Measurements from ENCODE around the gene ARHGAP23.

The ARHGAP23 gene, protein sequence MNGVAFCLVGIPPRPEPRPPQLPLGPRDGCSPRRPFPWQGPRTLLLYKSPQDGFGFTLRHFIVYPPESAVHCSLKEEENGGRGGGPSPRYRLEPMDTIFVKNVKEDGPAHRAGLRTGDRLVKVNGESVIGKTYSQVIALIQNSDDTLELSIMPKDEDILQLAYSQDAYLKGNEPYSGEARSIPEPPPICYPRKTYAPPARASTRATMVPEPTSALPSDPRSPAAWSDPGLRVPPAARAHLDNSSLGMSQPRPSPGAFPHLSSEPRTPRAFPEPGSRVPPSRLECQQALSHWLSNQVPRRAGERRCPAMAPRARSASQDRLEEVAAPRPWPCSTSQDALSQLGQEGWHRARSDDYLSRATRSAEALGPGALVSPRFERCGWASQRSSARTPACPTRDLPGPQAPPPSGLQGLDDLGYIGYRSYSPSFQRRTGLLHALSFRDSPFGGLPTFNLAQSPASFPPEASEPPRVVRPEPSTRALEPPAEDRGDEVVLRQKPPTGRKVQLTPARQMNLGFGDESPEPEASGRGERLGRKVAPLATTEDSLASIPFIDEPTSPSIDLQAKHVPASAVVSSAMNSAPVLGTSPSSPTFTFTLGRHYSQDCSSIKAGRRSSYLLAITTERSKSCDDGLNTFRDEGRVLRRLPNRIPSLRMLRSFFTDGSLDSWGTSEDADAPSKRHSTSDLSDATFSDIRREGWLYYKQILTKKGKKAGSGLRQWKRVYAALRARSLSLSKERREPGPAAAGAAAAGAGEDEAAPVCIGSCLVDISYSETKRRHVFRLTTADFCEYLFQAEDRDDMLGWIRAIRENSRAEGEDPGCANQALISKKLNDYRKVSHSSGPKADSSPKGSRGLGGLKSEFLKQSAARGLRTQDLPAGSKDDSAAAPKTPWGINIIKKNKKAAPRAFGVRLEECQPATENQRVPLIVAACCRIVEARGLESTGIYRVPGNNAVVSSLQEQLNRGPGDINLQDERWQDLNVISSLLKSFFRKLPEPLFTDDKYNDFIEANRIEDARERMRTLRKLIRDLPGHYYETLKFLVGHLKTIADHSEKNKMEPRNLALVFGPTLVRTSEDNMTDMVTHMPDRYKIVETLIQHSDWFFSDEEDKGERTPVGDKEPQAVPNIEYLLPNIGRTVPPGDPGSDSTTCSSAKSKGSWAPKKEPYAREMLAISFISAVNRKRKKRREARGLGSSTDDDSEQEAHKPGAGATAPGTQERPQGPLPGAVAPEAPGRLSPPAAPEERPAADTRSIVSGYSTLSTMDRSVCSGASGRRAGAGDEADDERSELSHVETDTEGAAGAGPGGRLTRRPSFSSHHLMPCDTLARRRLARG (N-terminal part only)

DNA sequence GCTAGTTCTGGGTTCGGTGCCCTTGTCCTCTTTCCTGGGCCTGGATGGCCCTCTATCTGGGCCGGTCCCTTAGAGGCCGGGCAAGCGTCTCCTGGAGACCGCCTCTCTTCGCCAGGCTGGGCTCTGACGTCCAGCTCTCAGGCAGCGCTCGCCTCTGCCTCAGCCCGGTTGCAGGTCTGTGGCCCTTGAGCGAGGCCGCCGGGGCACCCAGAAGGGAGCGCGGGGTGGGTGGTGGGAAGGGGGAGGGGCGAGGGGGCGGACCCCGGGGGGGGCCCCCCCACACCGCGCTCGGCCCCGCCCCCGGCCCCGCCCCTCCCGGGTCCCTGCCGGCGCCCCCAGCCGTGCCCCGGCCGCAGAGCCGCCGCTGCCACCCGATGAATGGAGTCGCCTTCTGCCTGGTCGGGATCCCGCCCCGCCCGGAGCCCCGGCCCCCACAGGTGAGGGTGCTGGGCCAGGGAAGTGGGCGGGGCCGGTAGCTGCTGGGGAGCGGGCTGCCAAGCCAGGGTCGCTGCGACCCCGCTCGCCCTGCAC, at the start of gene ARHGAP23:
Gene ARHGAP23, plus strand, starts transcription at position 353 of the 531 bp plus-strand sequence. Its CDS starts 22 bp downstream, at position 375.
- DNase-seq, result peak; percentile 70

DNA sequence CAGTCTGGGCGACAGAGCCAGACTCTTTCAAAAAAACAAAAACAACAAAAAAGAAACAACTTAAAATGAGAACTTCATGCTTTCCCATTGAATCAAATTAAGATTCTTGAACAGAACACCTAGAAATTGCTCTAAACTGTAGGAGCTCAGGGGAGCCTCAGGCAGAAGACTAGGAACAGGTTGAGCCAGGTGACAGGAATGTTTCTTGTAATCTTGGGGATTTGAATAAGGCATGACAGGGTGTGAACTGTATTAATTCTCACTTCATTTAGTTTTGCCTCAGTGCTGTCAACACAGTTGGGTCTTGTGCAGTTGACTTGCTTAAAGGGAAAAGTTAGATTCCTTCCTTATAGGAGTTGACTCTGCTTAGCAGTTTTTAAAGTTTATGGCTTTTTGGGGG, 48.8 kb upstream of the ARHGAP23 start:
- DNase-seq, result no peak

DNA sequence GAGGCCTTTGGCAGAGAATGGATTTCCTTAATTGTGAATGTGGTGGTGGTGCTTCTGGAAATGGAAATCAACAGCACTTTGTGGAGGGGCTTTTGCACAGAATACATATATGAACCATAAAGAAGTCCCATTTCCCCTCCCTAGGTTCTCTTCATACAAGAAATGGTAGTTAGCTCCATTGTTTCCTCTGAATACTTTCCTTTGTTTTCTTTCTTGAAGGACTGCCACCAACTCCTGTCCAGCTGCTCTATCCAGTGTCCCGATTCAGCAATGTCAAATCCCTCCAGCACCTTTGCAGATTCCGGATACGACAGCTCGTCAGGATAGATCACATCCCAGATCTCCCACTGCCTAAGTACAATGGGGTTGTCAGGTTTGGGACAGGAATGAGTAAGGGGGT, 33.2 kb upstream of the ARHGAP23 start:
- no peak for DNase-seq

DNA sequence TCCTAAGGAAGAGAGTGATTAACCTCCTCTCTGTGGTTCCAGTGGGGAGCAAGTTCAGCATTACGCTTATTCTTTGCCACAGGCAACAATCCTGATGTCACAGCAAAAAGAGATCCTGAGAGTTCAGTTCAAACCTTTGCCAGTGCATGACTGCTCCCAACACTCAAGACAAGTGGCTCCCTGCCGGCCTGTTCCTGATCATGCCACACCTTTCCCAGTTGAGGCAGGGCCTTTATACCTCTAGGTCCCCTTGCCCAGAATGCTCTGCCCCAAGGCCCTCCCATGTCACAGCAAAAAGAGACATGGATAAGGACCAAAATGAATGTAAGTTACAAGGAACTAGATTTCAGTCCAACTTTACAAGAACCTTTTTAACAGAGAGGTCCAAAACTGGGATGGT, 31.0 kb upstream of the ARHGAP23 start:
- no peak for DNase-seq

DNA sequence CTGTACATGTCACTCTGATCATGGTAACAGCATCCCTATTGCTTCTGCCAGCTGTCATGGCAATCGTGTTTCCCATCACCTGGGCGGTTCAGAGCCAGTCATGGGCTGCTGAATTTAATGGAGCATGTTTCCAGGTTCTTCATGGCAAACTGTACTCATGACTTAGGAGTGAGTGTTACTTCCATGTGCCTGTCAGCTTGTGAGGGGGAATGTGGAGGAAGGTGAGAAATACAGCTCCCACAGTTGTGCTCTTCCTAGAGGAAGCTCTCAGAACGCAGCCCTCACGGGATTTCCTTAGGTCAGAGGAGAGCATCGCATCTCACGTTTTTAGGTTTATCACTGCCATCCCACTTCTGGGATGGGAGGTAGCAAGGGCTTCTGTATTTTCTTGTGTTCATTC, 28.0 kb upstream of the ARHGAP23 start:
- no peak for DNase-seq

DNA sequence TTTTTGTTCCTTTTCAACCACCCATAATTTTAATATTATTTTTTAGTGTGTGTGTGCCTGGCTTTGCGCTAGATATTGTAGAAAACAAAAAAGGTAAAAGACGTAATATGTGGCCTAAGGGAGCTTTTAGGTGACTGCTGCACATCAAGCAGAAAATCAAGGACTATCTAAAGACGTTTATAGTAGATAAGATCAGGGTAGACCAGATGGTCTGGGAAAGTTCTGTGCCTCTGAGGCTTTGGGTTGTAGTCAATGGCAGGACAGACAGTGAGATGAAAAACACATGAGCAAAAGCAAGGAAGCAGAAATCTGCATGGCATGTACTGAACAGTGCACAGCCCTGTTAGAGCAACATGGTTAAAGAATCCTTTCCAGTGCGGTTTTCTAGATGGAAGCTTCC, 26.8 kb upstream of the ARHGAP23 start:
- DNase-seq, result no peak

DNA sequence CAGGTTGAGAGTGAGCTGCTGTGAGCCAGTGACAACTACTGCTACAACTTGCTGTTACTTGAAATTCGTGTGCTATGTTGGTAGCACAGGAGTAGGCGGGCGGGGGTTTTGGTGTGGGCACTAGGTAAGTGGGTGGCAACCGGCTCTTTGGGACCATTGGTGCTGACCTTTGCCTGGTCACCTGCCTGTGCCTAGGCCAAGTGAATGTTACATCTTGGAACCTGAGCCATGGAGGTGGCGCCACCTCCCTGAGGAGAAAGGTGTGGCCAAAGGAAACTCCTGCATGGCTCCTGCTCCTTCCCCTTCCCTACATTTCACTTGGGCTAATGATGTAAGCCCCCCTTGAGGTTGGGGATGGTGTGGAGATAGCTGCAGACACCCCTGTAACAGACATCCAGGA, 25.4 kb upstream of the ARHGAP23 start:
- no peak for DNase-seq

DNA sequence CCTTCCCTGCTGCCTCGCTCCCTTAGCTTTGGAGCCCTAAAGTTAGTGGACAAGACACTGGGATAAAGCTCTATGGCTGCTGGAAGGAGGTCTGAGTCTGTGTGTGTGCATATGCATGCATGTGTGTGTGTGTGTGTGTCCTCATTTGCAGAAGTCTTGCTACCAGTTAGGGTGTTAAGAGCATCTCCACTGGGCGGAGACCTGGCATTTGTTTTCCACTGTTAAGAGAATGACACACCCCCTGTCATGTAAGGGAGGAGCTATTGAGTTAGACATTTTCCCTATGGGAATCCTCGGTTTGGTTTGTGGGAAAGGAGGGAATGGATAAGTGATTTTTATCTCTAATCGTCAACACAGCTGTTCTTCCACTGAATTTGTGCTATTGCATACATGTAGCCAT, 24.8 kb upstream of the ARHGAP23 start:
- DNase-seq, result no peak

DNA sequence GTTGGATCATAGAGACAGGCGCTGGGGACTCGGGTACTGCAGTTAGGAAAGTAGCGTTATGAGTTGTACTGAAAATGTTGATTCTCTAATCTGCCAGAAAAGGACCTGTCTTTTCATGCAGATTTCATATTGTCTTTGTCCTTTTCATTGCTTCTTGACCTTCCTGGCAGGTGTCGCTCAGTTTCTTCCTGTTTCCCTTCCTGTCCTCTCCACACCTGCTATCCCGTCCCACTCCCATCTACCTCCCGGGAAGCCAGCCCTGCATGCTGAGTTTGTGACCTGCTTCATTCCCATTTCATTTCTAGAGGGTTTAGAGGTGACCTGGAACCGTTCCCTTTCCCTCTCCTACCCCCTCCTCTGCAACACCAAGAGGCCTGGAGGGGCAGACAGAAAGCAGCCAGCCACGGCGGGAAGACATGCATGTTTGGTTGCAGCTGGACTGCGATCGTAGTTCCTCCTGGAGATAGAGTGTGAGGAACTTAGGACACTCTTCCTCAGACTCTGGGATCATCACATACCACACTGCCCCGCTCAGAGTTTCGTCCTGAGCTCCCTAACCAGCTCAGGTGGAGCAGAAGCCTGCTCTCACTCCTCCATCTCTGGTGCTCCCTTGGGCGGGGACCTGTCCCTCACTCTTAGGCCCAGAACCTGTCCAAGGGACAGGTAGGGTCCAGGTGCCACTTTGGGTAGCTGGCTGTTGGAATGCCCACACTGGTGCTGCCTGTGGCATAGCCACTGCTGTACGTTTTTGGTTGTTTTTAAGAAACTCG, 23.9 kb upstream of the ARHGAP23 start:
- no peak for DNase-seq

DNA sequence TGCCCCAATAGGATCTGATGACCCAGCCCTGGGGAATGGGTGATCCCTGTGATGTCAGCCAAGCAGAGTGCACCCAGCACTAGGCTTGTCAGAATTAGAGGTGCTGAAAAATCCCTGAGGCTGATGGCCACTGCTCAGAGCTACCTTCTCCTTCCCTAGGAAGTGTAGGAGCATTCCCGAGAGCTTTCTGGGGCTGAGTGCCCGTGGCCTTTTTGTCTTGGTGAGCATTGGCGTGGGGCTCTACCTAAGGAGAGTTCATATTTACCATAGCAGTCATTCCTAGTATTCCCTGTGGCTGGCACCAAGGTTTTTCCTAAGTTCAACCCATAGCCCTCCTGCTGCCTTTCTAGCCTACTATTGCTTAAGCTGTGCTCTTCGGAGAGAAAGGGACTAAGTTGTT, 22.6 kb upstream of the ARHGAP23 start:
- no peak for DNase-seq

DNA sequence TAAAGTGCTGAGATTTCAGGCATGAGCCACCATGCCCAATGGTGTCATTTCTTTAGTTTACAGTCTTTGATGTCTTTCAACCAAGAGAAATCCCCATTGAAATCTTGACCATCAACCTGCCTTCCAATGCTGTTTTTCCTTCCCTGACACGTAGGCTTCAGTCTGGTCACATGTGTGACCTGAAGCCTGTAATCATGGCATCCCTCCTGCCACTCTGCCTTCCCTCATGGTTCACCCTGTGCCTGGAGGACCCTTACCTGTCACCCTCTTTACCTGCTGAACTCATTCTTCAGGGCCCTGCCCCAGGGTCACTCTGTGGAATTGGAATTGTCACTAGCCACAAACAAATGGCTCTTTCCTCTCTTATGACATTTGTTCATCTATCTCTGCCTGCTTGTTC, 18.1 kb upstream of the ARHGAP23 start:
- no peak for DNase-seq

DNA sequence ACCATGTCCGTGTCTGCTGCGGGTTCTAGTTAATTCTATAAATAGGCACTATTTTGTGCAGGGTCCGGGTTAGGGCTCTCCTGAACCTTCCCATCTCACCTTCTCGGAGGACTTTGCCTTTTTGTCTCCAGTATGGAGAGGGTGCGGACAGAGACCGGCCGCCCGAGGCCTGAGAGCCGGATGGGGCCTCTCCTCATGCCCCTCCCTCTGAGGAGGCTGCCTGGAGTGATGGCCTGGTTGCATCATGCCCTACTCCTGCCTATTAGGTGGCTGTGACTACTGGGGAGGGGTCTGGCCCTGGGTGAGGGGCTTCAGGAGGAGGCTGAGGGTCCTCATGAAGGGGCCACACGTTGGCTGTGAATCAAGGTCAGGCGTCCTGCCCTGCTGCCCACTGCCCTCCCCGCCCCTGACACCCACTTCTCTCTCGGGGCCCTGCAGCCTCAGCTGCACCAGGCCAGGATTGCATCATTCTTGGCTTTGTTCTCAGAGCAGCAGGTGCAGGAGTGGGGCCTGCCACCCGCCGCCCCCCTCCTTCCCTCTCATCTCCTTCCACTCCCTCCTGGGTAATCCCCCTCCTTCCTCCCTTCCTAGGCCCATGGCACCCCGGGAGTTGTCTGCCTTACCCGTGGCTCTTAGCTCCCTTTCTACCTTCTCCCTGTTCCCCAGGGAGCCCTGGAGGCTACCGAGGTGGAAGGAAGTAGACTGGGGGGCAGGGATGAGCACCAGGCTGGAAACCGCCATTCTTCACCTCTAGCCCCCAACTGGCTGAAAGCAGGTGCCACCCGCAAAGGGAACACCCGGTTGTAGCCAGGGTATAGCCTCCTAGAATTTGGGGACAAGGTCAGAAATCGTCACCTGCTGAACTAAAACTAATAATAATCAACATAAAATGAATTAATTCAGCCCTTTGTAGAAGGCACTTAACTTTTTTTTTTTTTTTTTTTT, 12.7 kb upstream of the ARHGAP23 start:
- no peak for DNase-seq

DNA sequence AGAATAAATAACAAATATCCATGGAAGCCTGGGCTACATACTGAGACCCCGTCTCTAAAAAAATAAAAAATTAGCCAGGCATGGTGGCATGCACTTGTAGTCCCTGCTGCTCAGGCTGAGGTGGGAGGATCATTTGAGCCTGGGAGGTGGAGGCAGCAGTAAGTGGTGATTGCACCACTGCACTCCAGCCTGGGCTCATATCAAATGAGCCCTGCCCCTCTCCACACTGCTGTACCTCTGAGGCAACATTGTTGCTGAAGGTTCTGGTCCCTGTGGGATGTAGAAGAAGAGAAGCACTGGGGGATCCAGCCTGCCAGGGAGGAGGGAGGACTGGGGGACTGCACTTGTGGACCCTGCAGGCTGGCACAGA, 11.4 kb upstream of the ARHGAP23 start:
- DNase-seq, result no peak

DNA sequence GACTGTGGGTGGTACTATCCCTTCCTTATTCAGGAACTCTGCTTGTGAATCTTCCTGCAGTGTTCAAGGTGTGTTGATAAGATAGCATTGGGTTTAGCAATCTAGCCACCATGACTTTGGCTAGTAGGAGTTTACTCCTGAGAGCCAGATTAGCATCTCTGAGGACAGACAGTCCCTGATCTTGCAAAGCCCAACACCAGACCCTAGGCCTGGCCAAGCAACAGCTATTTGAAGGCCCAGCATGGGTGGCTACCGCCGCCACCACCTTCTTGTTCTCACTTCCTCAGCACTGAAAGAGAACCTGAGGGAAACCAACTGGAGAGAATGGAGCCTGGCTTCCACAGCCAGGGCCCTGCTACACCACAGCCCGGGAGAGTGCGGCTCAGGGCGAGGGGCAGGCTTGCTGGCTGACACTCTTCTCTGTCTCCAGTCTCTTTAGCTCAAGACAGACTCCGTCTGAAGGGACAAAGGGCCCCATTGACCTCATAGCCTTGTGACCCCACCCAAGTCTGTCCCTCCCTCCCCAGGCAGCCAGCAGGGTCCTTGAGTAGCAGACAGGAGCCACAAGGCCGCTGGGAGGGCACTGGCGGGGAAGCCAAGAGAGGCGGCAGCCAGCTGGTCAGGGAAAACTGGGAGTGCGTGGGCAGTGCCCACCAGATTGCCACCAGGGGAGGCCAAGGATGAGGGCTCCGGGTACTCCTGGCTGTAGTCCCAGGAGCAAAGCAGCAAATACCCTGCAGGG, 10.9 kb upstream of the ARHGAP23 start:
- DNase-seq, result no peak

DNA sequence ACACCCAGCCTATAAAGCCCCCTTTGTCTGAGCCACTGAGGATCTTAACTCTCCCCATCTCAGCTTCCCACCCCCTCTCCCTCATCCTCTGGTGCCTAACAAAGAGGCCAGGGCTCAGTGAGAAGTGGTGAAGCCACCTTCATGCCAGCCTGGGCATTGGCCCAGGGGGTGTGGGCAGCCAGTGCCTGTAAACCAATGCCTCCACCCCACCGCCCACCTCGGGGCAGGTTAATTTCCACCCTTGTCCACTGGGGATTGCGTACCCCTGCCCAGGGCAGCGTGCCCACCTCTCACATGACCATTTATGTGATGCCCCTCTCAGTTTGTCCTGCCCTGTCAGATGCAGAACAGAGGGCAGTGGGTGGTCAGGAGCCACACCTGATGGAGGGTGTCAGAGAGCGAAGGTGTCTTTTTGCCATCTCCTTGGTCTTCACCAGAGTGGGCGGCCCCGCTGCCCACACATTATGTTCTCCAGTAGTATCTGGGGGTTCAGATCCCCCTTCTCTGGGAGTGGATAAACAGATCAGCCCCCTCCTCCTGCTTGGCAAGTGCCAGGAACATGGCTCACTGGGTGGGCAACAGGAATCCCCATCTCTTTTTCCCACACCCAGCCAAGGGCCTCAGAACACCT, 10.1 kb upstream of the ARHGAP23 start:
- no peak for DNase-seq

DNA sequence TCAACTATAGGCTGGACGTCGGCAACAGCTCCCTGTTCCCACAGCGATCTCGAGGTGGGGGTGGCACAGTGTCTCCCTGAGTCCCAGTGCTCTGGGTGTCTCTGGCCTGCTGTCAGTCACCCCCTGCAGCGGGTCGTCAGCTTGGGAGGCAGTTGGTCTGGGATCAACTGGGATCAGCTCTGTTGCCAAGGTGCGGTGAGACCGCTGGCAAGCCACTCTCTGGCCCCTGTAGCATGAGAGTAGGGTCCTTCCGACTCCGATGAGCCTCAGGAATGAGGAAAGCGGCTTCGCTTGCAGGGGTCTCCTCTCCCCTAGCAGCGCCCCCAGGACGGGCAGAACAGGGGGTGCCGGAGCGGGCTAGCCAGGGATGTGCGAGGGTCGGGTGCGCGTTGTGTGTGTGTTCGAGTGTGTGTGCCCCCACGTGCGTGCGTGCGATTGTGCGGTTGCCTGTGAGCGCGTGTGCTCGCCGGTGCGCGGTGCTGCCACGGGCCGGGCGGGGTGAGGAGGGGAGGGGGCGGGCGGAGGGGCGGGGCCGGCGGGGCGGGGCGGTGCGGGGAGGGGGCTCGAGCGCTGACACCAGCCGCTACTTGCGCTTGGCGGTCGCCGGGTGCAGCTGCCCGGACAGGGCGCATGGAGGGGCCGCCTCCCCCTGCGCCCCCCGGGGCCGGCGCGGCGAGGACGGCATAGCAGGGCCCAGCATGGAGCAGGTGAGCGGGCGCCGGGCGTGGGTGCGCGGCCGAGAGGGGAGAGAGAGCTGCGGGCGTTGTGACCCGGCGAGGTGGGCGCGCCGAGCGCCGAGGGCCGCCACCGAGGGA, 9.4 kb upstream of the ARHGAP23 start:
- DNase-seq, result no peak

DNA sequence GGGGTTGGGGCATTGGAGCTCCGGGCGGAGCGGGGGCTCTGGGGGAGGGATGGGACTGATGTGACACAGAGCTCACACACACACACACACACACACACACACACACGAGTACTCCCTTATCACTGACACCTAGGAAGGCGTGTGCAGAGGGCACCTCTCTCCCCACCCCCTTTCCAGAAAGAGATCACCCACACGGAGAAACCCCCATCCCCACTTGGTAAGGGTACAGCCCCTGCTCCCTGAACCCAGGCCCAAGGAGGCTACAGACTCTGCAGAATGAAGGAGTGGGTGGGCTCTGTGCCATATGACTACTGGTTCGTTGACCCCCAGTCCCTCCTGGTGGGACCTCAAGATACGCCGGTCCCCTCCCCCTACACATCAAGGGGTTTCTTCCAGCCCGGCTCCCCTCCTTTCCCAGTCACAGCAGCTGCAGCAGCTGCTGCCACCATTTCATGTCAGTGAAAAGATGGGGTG, 8.7 kb upstream of the ARHGAP23 start:
- no peak for DNase-seq

DNA sequence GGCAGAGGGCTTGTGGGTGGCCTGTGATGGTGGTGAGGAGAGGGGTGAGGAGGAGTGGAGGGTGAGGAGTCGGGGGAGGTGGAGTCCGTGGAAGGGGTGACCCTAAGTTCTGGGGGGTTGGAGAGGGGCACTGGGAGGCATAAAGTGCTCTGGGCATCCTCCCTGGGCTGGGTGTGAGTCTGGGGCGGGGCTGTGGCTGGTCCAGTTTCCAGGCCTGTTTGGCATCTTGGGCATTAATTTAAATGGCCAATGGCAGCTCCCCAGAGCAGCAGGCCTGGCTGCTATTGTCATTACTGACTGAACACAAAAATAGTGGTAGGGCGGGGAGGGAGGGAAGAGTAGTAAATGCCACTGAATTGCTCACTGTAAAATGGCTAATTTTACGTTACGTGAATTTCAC, 7.7 kb upstream of the ARHGAP23 start:
- no peak for DNase-seq
